Hematopoietic multipotent progenitor cell treated with erythropoietin and hydrocortisone succinate and interleukin-3 and kit ligand, for 4 days (in vitro differentiated cells): ENCODE measurements around the gene GNPDA1.
A peak's percentile ranks its signal among the peaks of the same experiment; 100 is the strongest.
"Not testable (repeated sequence)": the region's sequence is repeated elsewhere in the genome, so short reads cannot be mapped to it uniquely, and the experiment has no call there.

Source experiments
- DNase-seq: peaks from one replicate; pipeline ENCODE4 v3.0.0-alpha.2; 2015

GNPDA1 gene

GRCh38 chr5:142012792-142013388 lies at the start of gene GNPDA1:
TSS of gene GNPDA1 (minus strand) at chr5:142013027. CDS start at chr5:142012035, 992 bp downstream.
- peak; percentile 82 for DNase-seq

GRCh38 chr5:142059304-142059940 lies 46.6 kb upstream of the GNPDA1 start:
- DNase-seq: peak; percentile 30

GRCh38 chr5:142057697-142058056 lies 44.9 kb upstream of the GNPDA1 start:
- no peak for DNase-seq

- DNase-seq: no peak
These were observed 44.2 kb upstream of the GNPDA1 start for GRCh38 chr5:142056816-142057696.

GRCh38 chr5:142055301-142055700 lies 42.5 kb upstream of the GNPDA1 start:
- DNase-seq: no peak

GRCh38 chr5:142053426-142054151 lies 40.8 kb upstream of the GNPDA1 start:
- DNase-seq: no peak

GRCh38 chr5:142052026-142052425 lies 39.2 kb upstream of the GNPDA1 start:
- DNase-seq: not testable (repeated sequence)

- DNase-seq: no peak
These were observed 35.4 kb upstream of the GNPDA1 start for GRCh38 chr5:142048272-142048671.

- DNase-seq: peak; percentile 36
These were observed 33.4 kb upstream of the GNPDA1 start for GRCh38 chr5:142046191-142046590.

- DNase-seq: not testable (repeated sequence)
These were observed 28.1 kb upstream of the GNPDA1 start for GRCh38 chr5:142040881-142041280.

- DNase-seq: no peak
These were observed 27.5 kb upstream of the GNPDA1 start for GRCh38 chr5:142040285-142040684.

- DNase-seq: no peak
These were observed 25.9 kb upstream of the GNPDA1 start for GRCh38 chr5:142038735-142039134.

- DNase-seq: not testable (repeated sequence)
These were observed 24.8 kb upstream of the GNPDA1 start for GRCh38 chr5:142037599-142037998.

GRCh38 chr5:142036918-142037317 lies 24.1 kb upstream of the GNPDA1 start:
- DNase-seq: no peak

- DNase-seq: no peak
These were observed 22.2 kb upstream of the GNPDA1 start for GRCh38 chr5:142034994-142035393.

GRCh38 chr5:142033632-142034567 lies 21.1 kb upstream of the GNPDA1 start:
- not testable (repeated sequence) for DNase-seq

GRCh38 chr5:142032747-142033631 lies 20.2 kb upstream of the GNPDA1 start:
- DNase-seq: peak; percentile 22

GRCh38 chr5:142032150-142032549 lies 19.3 kb upstream of the GNPDA1 start:
- no peak for DNase-seq

- DNase-seq: no peak
These were observed 12.8 kb upstream of the GNPDA1 start for GRCh38 chr5:142025637-142026036.

- peak; percentile 89 for DNase-seq
These were observed 12.0 kb upstream of the GNPDA1 start for GRCh38 chr5:142024771-142025304.

GRCh38 chr5:142023836-142024235 lies 11.0 kb upstream of the GNPDA1 start:
- DNase-seq: no peak
